NCI-H524 (cell line): ENCODE data around the gene ACOX2.

Experiments
- DNase-seq, 2 experiments: peaks; one replicate each; lab custom pipeline; 2025; lab: John Stamatoyannopoulos, UW

ACOX2 gene

GRCh38 chr3:58474348-58474911 is 62.6 kb downstream of the ACOX2 start:
- peak; percentile 47 to 81 for DNase-seq

- DNase-seq: no peak
Measured at GRCh38 chr3:58473275-58473674, 63.7 kb downstream of the ACOX2 start.

- peak; percentile 76 to 97 for DNase-seq
Measured at GRCh38 chr3:58471025-58471887, 65.7 kb downstream of the ACOX2 start.

- DNase-seq: peak in 1 of 2 experiments; percentile 18
Measured at GRCh38 chr3:58470363-58471024, 66.5 kb downstream of the ACOX2 start.

GRCh38 chr3:58469096-58469495 is 67.9 kb downstream of the ACOX2 start:
- peak; percentile 59 to 88 for DNase-seq

GRCh38 chr3:58466899-58467563 is 70.0 kb downstream of the ACOX2 start:
- no peak for DNase-seq

- DNase-seq: peak; percentile 19 to 42
Measured at GRCh38 chr3:58464866-58465265, 72.1 kb downstream of the ACOX2 start.

GRCh38 chr3:58463942-58464271 is 73.1 kb downstream of the ACOX2 start:
- no peak for DNase-seq

- peak; percentile 69 to 85 for DNase-seq
Measured at GRCh38 chr3:58463181-58463941, 73.6 kb downstream of the ACOX2 start.

GRCh38 chr3:58462829-58463180 is 74.2 kb downstream of the ACOX2 start:
- no peak for DNase-seq

GRCh38 chr3:58459160-58459559 is 77.8 kb downstream of the ACOX2 start:
- no peak for DNase-seq
